ENCODE results near the gene CHCT1.

Gene CHCT1

GRCh38 chr17:60471451-60471850, 49.2 kb downstream of the CHCT1 start:
- H3K4me1 ChIP-seq (ENCODE audit: control insufficient read depth, insufficient read depth, low read length), result no peaks in the 10 kb centered on the region; the same call in 1 of the 2 replicates
- no peaks in the 10 kb centered on the region; the same call in 1 of the 2 replicates for H3K9me3 ChIP-seq (ENCODE audit: control insufficient read depth, insufficient read depth, low read depth, low read length)
- H3K27ac ChIP-seq (ENCODE audit: extremely low read depth, low read depth, low read length), result no peak overlapping the region
- ChIA-PET CTCF (no interaction called here), POLR2A (no interaction called here)
- no peak for TF ChIP-seq ZNF76 (tag by site-specific recombination; IDR thresholded peaks at IDR 0.05; ENCODE audit: borderline replicate concordance, low read depth)
- TF ChIP-seq ZNF354C (tag by site-specific recombination; IDR thresholded peaks at IDR 0.05; ENCODE audit: borderline replicate concordance, low read depth), result no peak
- TF ChIP-seq ZNF654 (tag by site-specific recombination; IDR thresholded peaks at IDR 0.05; ENCODE audit: low read depth), result no peak
- TF ChIP-seq GLI2 (tag by site-specific recombination; IDR thresholded peaks at IDR 0.05; ENCODE audit: borderline replicate concordance, low read depth), result no peak
- TF ChIP-seq ZNF768 (tag by site-specific recombination; IDR thresholded peaks at IDR 0.05), result no peak
- TF ChIP-seq ZNF10 (tag by site-specific recombination; IDR thresholded peaks at IDR 0.05), result no peak
- TF ChIP-seq ZNF404 (tag by site-specific recombination; IDR thresholded peaks at IDR 0.05), result no peak
- TF ChIP-seq SCRT1 (tag by site-specific recombination; IDR thresholded peaks at IDR 0.05; ENCODE audit: borderline replicate concordance), result no peak
- TF ChIP-seq GLI4 (tag by site-specific recombination; IDR thresholded peaks at IDR 0.05), result no peak
- TF ChIP-seq ZNF701 (tag by site-specific recombination; IDR thresholded peaks at IDR 0.05), result no peak
- no peak for TF ChIP-seq ZNF585B (tag by site-specific recombination; IDR thresholded peaks at IDR 0.05)
- TF ChIP-seq ZNF473 (tag by site-specific recombination; IDR thresholded peaks at IDR 0.05), result no peak
- TF ChIP-seq, protein P1, sequence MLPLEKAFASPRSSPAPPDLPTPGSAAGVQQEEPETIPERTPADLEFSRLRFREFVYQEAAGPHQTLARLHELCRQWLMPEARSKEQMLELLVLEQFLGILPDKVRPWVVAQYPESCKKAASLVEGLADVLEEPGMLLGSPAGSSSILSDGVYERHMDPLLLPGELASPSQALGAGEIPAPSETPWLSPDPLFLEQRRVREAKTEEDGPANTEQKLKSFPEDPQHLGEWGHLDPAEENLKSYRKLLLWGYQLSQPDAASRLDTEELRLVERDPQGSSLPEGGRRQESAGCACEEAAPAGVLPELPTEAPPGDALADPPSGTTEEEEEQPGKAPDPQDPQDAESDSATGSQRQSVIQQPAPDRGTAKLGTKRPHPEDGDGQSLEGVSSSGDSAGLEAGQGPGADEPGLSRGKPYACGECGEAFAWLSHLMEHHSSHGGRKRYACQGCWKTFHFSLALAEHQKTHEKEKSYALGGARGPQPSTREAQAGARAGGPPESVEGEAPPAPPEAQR (tag by site-specific recombination; IDR thresholded peaks at IDR 0.05), result no peak
- no peak for TF ChIP-seq FEZF1 (tag by site-specific recombination; IDR thresholded peaks at IDR 0.05)
- TF ChIP-seq KLF16 (tag by site-specific recombination; IDR thresholded peaks at IDR 0.05), result no peak
- no peak for TF ChIP-seq PBX3 (CRISPR knock-in tag; IDR thresholded peaks at IDR 0.05)
- TF ChIP-seq ZNF530 (tag by site-specific recombination; IDR thresholded peaks at IDR 0.05; ENCODE audit: low read depth), result no peak
- no peak overlapping the region for H3K4me3 ChIP-seq (ENCODE audit: low read depth, low read length)
- peaks cover 27 to 42% of the 10 kb centered on the region in 2 experiments for H3K36me3 ChIP-seq (ENCODE audit: control insufficient read depth in 2 of 2, insufficient read depth in 1 of 2, low read length in 2 of 2)

- Histone ChIP-seq H3K36me3 (ENCODE audit: control insufficient read depth in 2 of 2, insufficient read depth in 1 of 2, low read length in 2 of 2) (peaks cover 30 to 45% of the 10 kb centered on the region in 2 experiments), H3K4me1 (ENCODE audit: control insufficient read depth, insufficient read depth, low read length) (no peaks in the 10 kb centered on the region; the same call in 1 of the 2 replicates), H3K27ac (ENCODE audit: extremely low read depth, low read depth, low read length) (no peak overlapping the region), H3K9me3 (ENCODE audit: control insufficient read depth, insufficient read depth, low read depth, low read length) (no peaks in the 10 kb centered on the region; the same call in 1 of the 2 replicates), H3K4me3 (ENCODE audit: low read depth, low read length) (no peak overlapping the region)
- POLR2A ChIA-PET, result no interaction called here
- no peak for TF ChIP-seq ZNF558 (tag by site-specific recombination; IDR thresholded peaks at IDR 0.05)
- no peak for TF ChIP-seq ZNF211 (tag by site-specific recombination; IDR thresholded peaks at IDR 0.05; ENCODE audit: low read depth)
- no peak for TF ChIP-seq SP7 (tag by site-specific recombination; IDR thresholded peaks at IDR 0.05)
- TF ChIP-seq ZNF394 (tag by site-specific recombination; IDR thresholded peaks at IDR 0.05; ENCODE audit: borderline replicate concordance), result no peak
- TF ChIP-seq ZNF433 (tag by site-specific recombination; IDR thresholded peaks at IDR 0.05; ENCODE audit: low read depth), result no peak
- no peak for TF ChIP-seq GLI4 (tag by site-specific recombination; IDR thresholded peaks at IDR 0.05)
- TF ChIP-seq ZNF426 (tag by site-specific recombination; IDR thresholded peaks at IDR 0.05), result no peak
- no peak for TF ChIP-seq ZNF530 (tag by site-specific recombination; IDR thresholded peaks at IDR 0.05; ENCODE audit: low read depth)
- TF ChIP-seq ZSCAN4 (tag by site-specific recombination; IDR thresholded peaks at IDR 0.05), result no peak
- TF ChIP-seq YY2 (tag by site-specific recombination; IDR thresholded peaks at IDR 0.05), result no peak
- TF ChIP-seq ZBTB26 (tag by site-specific recombination; optimal IDR thresholded peaks at IDR 0.05), result no peak
- no peak for TF ChIP-seq ZNF837 (tag by site-specific recombination; IDR thresholded peaks at IDR 0.05)
- CTCF ChIA-PET, result no interaction called here
Observed at GRCh38 chr17:60472449-60472848, 50.2 kb downstream of the CHCT1 start.
